Glomerular endothelial cell (primary cell): ENCODE results near the gene KIRREL3. TPM values are rescaled to one million over a fixed set of nuclear protein-coding genes. Genes with fewer than 3 reads are reported as not detected.

Experiments
- DNase-seq: peaks from one replicate; pipeline ENCODE4 v3.0.0-alpha.2; 2011; ENCODE audit warnings: low read depth, low spot score; ENCODE audit errors: extremely low read depth
- total RNA-seq: library from RNA; depleted of rRNA; stranded (reverse); fragments of >200 nt; gene quantifications from 2 replicates; pipeline ENCODE4 v1.2.3, GENCODE V29; 2015

KIRREL3 gene
- total RNA-seq, 1 donor from 2014 or later = 0.93 TPM

GRCh38 chr11:126591966-126592489, 408.5 kb downstream of the KIRREL3 start:
- DNase-seq = no peak

- no peak for DNase-seq
Measured at GRCh38 chr11:126589492-126589803, 411.1 kb downstream of the KIRREL3 start.

- no peak for DNase-seq
Measured at GRCh38 chr11:126588630-126589491, 411.7 kb downstream of the KIRREL3 start.

- DNase-seq = no peak
Measured at GRCh38 chr11:126587541-126587940, 413.0 kb downstream of the KIRREL3 start.

GRCh38 chr11:126585774-126586491, 414.6 kb downstream of the KIRREL3 start:
- peak; percentile 98 for DNase-seq

GRCh38 chr11:126585388-126585773, 415.2 kb downstream of the KIRREL3 start:
- no peak for DNase-seq

GRCh38 chr11:126583594-126584427, 416.8 kb downstream of the KIRREL3 start:
- DNase-seq = no peak

GRCh38 chr11:126583101-126583500, 417.5 kb downstream of the KIRREL3 start:
- DNase-seq = no peak

- no peak for DNase-seq
Measured at GRCh38 chr11:126581871-126582648, 418.5 kb downstream of the KIRREL3 start.

GRCh38 chr11:126578426-126578825, 422.1 kb downstream of the KIRREL3 start:
- no peak for DNase-seq

- no peak for DNase-seq
Measured at GRCh38 chr11:126578021-126578420, 422.5 kb downstream of the KIRREL3 start.

GRCh38 chr11:126575849-126576248, 424.7 kb downstream of the KIRREL3 start:
- DNase-seq = no peak

- no peak for DNase-seq
Measured at GRCh38 chr11:126573325-126573978, 427.1 kb downstream of the KIRREL3 start.

GRCh38 chr11:126570489-126570888, 430.1 kb downstream of the KIRREL3 start:
- DNase-seq = no peak

- DNase-seq = no peak
Measured at GRCh38 chr11:126567419-126567818, 433.2 kb downstream of the KIRREL3 start.

GRCh38 chr11:126564566-126564965, 436.0 kb downstream of the KIRREL3 start:
- DNase-seq = no peak

- peak; percentile 16 for DNase-seq
Measured at GRCh38 chr11:126561327-126561893, 439.2 kb downstream of the KIRREL3 start.

GRCh38 chr11:126560221-126560620, 440.3 kb downstream of the KIRREL3 start:
- no peak for DNase-seq
